Stimulated activated CD4-positive, alpha-beta T cell treated with anti-CD3 and anti-CD28 coated beads, Interleukin-1b, Interleukin-23, amount 100 ng/mL, for 24 hours (primary cell): Measurements from ENCODE around the gene FAM90A1.
A peak's percentile ranks its signal among the peaks of the same experiment; 100 is the strongest.
"Not testable (repeated sequence)": the region's sequence is repeated elsewhere in the genome, so short reads cannot be mapped to it uniquely, and the experiment has no call there.

ENCODE experiments used
- DNase-seq, 4 experiments: peaks; one replicate each; pipeline ENCODE4 v3.0.0-alpha.2; 2020; ENCODE audit warnings: low read depth in 4 of 4, low spot score in 1 of 4

Gene FAM90A1

GRCh38 chr12:8233935-8234495 lies 6.6 kb upstream of the FAM90A1 start:
- DNase-seq: not testable (repeated sequence)

GRCh38 chr12:8233300-8233855 lies 6.0 kb upstream of the FAM90A1 start:
- DNase-seq: not testable (repeated sequence)

- peak in 3 of 4 experiments; percentile 45 to 52 (median 50) for DNase-seq
Observed at GRCh38 chr12:8231666-8232608, 4.5 kb upstream of the FAM90A1 start.

- not testable (repeated sequence) for DNase-seq
Observed at GRCh38 chr12:8231049-8231448, 3.6 kb upstream of the FAM90A1 start.

- not testable (repeated sequence) for DNase-seq
Observed at GRCh38 chr12:8229486-8229885, 2.1 kb upstream of the FAM90A1 start.

GRCh38 chr12:8228607-8229006 lies 1.2 kb upstream of the FAM90A1 start:
- not testable (repeated sequence) for DNase-seq

- not testable (repeated sequence) for DNase-seq
Observed at GRCh38 chr12:8227732-8228077, 287 bp upstream of the FAM90A1 start.

GRCh38 chr12:8226355-8226754 lies 1.1 kb downstream of the FAM90A1 start:
- no peak for DNase-seq

- not testable (repeated sequence) for DNase-seq
Observed at GRCh38 chr12:8224782-8225181, 2.6 kb downstream of the FAM90A1 start.

GRCh38 chr12:8223646-8224045 lies 3.8 kb downstream of the FAM90A1 start:
- DNase-seq: not testable (repeated sequence)

GRCh38 chr12:8222303-8222702 lies 5.1 kb downstream of the FAM90A1 start:
- not testable (repeated sequence) for DNase-seq

GRCh38 chr12:8221844-8222243 lies 5.6 kb downstream of the FAM90A1 start:
- DNase-seq: not testable (repeated sequence)

GRCh38 chr12:8221375-8221774 lies 6.0 kb downstream of the FAM90A1 start:
- not testable (repeated sequence) for DNase-seq

- not testable (repeated sequence) for DNase-seq
Observed at GRCh38 chr12:8218711-8219382, 8.6 kb downstream of the FAM90A1 start.

- not testable (repeated sequence) for DNase-seq
Observed at GRCh38 chr12:8197685-8198308, 29.6 kb downstream of the FAM90A1 start.

GRCh38 chr12:8188088-8188487 lies 39.3 kb downstream of the FAM90A1 start:
- not testable (repeated sequence) for DNase-seq

GRCh38 chr12:8184206-8184605 lies 43.2 kb downstream of the FAM90A1 start:
- not testable (repeated sequence) for DNase-seq

- not testable (repeated sequence) for DNase-seq
Observed at GRCh38 chr12:8183346-8183745, 44.1 kb downstream of the FAM90A1 start.

GRCh38 chr12:8182923-8183322 lies 44.5 kb downstream of the FAM90A1 start:
- not testable (repeated sequence) for DNase-seq

- DNase-seq: not testable (repeated sequence)
Observed at GRCh38 chr12:8181271-8181670, 46.1 kb downstream of the FAM90A1 start.
